Muscle of arm (tissue), 12 donors: ENCODE measurements around the gene TMEM231. TPM values are rescaled to one million over a fixed set of nuclear protein-coding genes. Genes with fewer than 3 reads are reported as not detected.

Experiments used
- DNase-seq: peaks from one replicate; pipeline ENCODE4 v3.0.0-alpha.2; 2013
- polyA plus RNA-seq, 12 donors: library from polyadenylated mRNA; unstranded; fragments of 120-200 nt; gene quantifications; one replicate each; pipeline ENCODE4 v1.2.1, GENCODE V29; 2013; ENCODE audit not compliant: insufficient read length in 12 of 12

The TMEM231 gene
- polyA plus RNA-seq, 12 donors: 6.0 to 17.0 (median 8.3) TPM; not detected in 1

DNA sequence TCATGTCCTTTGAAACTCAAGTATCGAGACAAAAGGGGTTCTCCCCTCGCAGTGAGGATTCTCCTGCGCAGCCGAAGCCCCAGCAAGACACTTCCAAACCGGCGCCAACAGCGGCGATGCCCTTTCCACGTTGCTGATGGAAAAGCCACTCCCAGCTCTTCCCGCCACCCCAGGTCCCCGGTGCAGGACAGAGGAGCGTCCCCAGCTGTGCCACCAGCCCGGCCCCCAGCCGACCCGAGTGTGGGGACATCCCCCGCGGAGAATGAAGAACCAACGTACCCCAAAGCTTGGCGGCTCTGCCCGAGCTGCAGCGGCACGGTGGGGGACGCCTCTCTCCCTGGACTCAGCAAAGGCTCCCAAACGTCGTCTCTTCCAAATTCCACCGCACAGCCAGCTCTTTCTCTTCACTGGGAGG lies 61.4 kb downstream of the TMEM231 start:
- DNase-seq: peak; percentile 24

DNA sequence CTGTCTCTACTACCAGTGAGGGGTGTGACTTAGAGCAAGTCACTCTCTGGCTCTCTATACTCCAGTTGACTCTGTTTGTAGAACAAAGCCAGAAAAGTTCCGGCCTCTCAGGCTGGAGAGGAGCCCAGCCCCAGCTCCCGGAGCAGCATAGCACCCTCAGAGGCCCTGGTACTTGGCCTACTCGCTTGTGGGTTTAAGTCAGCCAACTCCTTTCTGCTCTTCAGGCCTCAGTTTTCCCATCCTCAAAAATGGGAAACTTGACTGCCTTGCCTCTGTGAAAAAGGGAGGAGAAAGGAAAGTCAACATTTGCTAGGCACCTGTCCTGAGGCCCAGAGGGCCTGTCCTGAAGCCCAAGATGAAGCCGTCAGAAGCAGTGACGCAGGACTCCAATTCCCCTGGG lies 61.9 kb downstream of the TMEM231 start:
- DNase-seq: no peak

DNA sequence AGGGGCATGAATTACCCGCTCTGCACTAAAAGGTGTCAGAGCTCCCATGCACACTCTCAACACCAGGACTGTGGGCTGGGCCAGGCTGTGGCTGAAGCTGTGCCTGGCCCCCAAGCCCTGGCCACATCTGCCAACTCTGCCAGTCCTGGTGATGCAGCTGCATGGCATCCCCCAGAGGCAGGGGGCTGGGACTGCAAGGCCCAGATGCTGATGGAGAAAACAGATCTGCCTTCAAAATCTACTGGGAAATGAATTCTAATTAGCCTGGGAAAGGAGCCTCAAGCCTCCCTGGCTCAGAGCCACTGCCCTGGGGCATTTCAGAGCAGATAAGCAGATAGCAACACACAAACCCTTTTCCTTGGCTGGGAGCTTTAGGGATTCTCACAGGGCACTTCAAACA lies 64.2 kb downstream of the TMEM231 start:
- no peak for DNase-seq

DNA sequence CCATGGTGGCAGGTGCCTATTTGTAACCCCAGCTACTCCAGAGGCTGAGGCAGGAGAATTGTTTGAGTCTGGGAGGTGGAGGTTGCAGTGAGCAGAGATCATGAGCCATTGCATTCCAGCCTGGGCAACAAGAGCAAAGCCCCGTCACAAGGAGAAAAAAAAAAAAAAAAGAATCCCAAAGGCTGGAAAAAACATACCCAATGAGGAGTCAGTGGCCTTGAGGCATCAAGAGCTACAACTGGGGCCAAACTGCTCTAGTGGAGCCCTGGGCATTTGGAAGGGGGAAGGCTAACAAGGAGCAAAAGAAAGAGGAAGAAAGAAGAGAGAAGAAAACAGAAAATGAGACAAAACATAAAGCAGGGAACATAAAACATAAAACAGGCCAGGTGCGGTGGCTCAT lies 67.7 kb downstream of the TMEM231 start:
- DNase-seq: no peak

Other genes starting within 250 kb of the TMEM231 start
- gene CFDP1, start 122.7 kb downstream of the TMEM231 start, polyA plus RNA-seq: 100 to 1,000 TPM in 3 of 12 donors, 10 to 100 TPM in 8, not detected in 1; 69.9 to 127 (median 91.3) TPM
- 10 to 100 TPM in 11 of 12 donors, not detected in 1; 17.3 to 28.8 (median 20.4) TPM for gene TMEM170A, start 91.6 kb downstream of the TMEM231 start, polyA plus RNA-seq
- gene CHST6, start 60.8 kb downstream of the TMEM231 start, polyA plus RNA-seq: 1 to 10 TPM in 11 of 12 donors, not detected in 1; 1.4 to 4.1 (median 2.3) TPM
- under 1 TPM in 10 of 12 donors, not detected in 2; 0.07 to 0.56 (median 0.24) TPM for gene CHST5, start 20.1 kb downstream of the TMEM231 start, polyA plus RNA-seq
- gene GABARAPL2, start 10.1 kb upstream of the TMEM231 start, polyA plus RNA-seq: 100 to 1,000 TPM in 10 of 12 donors, 10 to 100 TPM in 1, not detected in 1; 81.4 to 204 (median 138) TPM
- 10 to 100 TPM in 11 of 12 donors, not detected in 1; 28.1 to 46.1 (median 32.4) TPM for gene ADAT1, start 67.0 kb upstream of the TMEM231 start, polyA plus RNA-seq
- gene KARS1, start 91.4 kb upstream of the TMEM231 start, polyA plus RNA-seq: 100 to 1,000 TPM in 10 of 12 donors, 10 to 100 TPM in 1, not detected in 1; 93.5 to 142 (median 126) TPM
- gene TERF2IP, start 91.5 kb upstream of the TMEM231 start, polyA plus RNA-seq: 100 to 1,000 TPM in 1 of 12 donors, 10 to 100 TPM in 10, not detected in 1; 57.5 to 105 (median 64.6) TPM
- gene CPHXL2, start 120.8 kb upstream of the TMEM231 start, polyA plus RNA-seq: under 1 TPM in 4 of 12 donors, not detected in 8; 0.15 to 0.34 (median 0.28) TPM
- under 1 TPM in 1 of 12 donors, not detected in 11; 0.22 TPM for gene DUXB, start 145.2 kb upstream of the TMEM231 start, polyA plus RNA-seq
- gene CPHXL, start 170.2 kb upstream of the TMEM231 start, polyA plus RNA-seq: not detected